A549 (cell line): Measurements from ENCODE around the gene SMARCA4.

Source experiments
- CBX2 ChIP-seq: fragments of 200-600 bp; sonication (generic); IDR thresholded peaks from 2 replicates; pipeline ENCODE4 v1.6.1; 2016; ENCODE audit warnings: low read depth, mild to moderate bottlenecking, borderline replicate concordance
- CTCF ChIP-seq: fragments of >200 bp; sonication (Bioruptor Twin); formaldehyde crosslinking; IDR thresholded peaks from 3 replicates; pipeline ENCODE4 v1.5.1; 2016
- ELK1 ChIP-seq: fragments of 150-350 bp; IDR thresholded peaks from 2 replicates; pipeline ENCODE4 v1.6.1; 2014; ENCODE audit warnings: low read depth, mild to moderate bottlenecking, low read length
- MYC ChIP-seq: IDR thresholded peaks from 2 replicates; pipeline ENCODE4 v1.6.1; 2012; ENCODE audit warnings: mild to moderate bottlenecking, inconsistent platforms, low read length, improper control_type of control experiment, borderline replicate concordance
- PBX3 ChIP-seq: IDR thresholded peaks from 2 replicates; pipeline ENCODE4 v1.6.1; 2012
- POLR2A ChIP-seq: IDR thresholded peaks from 2 replicates; pipeline ENCODE4 v1.6.1; 2012; ENCODE audit warnings: mild to moderate bottlenecking, low read length
- RAD21 ChIP-seq, 2 experiments: fragments of >200 bp in 1 of 2; sonication (Bioruptor Twin) in 1 of 2; formaldehyde crosslinking in 1 of 2; IDR thresholded peaks in 1 of 2; conservative IDR thresholded peaks in 1 of 2; 2 replicates in 1 of 2; 3 replicates in 1 of 2; pipeline ENCODE4 v1.6.1; 2012 to 2018; ENCODE audit warnings: inconsistent platforms in 1 of 2
- REST ChIP-seq: fragments of 200-600 bp; sonication (generic); IDR thresholded peaks from 2 replicates; pipeline ENCODE4 v1.6.1; 2016; ENCODE audit warnings: antibody characterized with exemption, mild to moderate bottlenecking, moderate library complexity
- RNF2 ChIP-seq: fragments of 200-600 bp; sonication (generic); IDR thresholded peaks from 2 replicates; pipeline ENCODE4 v1.6.1; 2016; ENCODE audit warnings: low read depth, mild to moderate bottlenecking, antibody characterized with exemption, moderate library complexity, borderline replicate concordance
- SMC3 ChIP-seq: fragments of >200 bp; sonication (Bioruptor Twin); formaldehyde crosslinking; IDR thresholded peaks from 3 replicates; pipeline ENCODE4 v1.6.1; 2018; ENCODE audit warnings: inconsistent platforms
- USF2 ChIP-seq: fragments of 450-650 bp; IDR thresholded peaks from 2 replicates; pipeline ENCODE4 v1.6.1; 2014; ENCODE audit warnings: antibody characterized with exemption

GRCh38 chr19:11108746-11109145 is 147.9 kb downstream of the SMARCA4 start:
- TF ChIP-seq CTCF, result no peak
- no peak for TF ChIP-seq PBX3
- no peak for TF ChIP-seq CBX2
- TF ChIP-seq SMC3, result no peak
- TF ChIP-seq REST, result no peak
- TF ChIP-seq ELK1, result no peak
- TF ChIP-seq USF2, result no peak
- no peak for TF ChIP-seq RAD21 (conservative IDR thresholded peaks at IDR 0.05 in 1 of 2, IDR thresholded peaks at IDR 0.05 in 1 of 2)
- no peak for TF ChIP-seq POLR2A
- no peak for TF ChIP-seq MYC
- TF ChIP-seq RNF2, result no peak
